ENCODE data around the gene NSRP1. TPM values are rescaled to one million over a fixed set of nuclear protein-coding genes. Genes with fewer than 3 reads are reported as not detected.

NSRP1 gene
- total and polyA plus RNA-seq, 2 donors (not counting 3 experiments of a cell fraction or from before 2014, with no cell fraction given) = 11.2 to 29.1 TPM

DNA sequence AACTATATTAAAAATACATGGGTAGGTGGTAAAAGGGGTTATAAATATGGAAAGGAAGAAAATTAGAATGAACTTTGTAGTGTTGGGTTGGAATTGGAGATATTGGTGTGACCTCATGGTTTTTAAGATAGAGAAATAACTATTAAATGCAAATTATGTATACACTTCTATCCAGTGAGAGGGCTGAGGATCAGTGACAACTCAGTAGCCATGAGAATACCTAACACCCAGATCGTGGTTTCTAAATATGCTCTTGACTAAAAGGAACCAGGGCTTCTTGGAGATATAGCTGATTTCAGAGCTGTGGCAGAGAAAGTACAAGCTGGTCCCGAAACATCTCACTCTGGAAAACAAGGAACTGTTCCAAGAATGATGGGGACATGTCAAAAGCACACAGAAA is 74.5 kb downstream of the NSRP1 start:
- Histone ChIP-seq H3K4me1 (ENCODE audit: control insufficient read depth, extremely low read depth, insufficient read depth, low read length) (peaks cover under 1% of the 10 kb centered on the region), H3K27me3 (ENCODE audit: control insufficient read depth in 2 of 2, insufficient read depth in 2 of 2, low read length in 2 of 2) (no peaks in the 10 kb centered on the region), H3K4me2 (ENCODE audit: insufficient read depth, low read length) (no peak overlapping the region), H3K27ac (ENCODE audit: insufficient read depth, low read depth, low read length) (no peak overlapping the region), H3K79me2 (ENCODE audit: control insufficient read depth, insufficient read depth, low read length) (no peaks in the 10 kb centered on the region), H2AFZ (ENCODE audit: low read depth, low read length) (no peak overlapping the region), H3K9me1 (replicated peaks; ENCODE audit: control insufficient read depth, extremely low read depth, insufficient read depth, low read length) (no peaks in the 10 kb centered on the region), H3K4me3 (replicated peaks in 1 of 3; ENCODE audit: insufficient read depth in 1 of 3, low read depth in 1 of 3, low read length in 3 of 3) (no peak overlapping the region), H3K36me3 (ENCODE audit: control insufficient read depth in 2 of 2, extremely low read depth in 1 of 2, insufficient read depth in 2 of 2, low read length in 2 of 2) (no peaks in the 10 kb centered on the region), H3K9me3 (replicated peaks; ENCODE audit: control insufficient read depth, insufficient read depth, low read length) (no peaks in the 10 kb centered on the region), H4K20me1 (replicated peaks; ENCODE audit: control insufficient read depth, extremely low read depth, insufficient read depth, low read length) (no peaks in the 10 kb centered on the region), H3K9ac (replicated peaks; ENCODE audit: extremely low read depth, insufficient read depth, low read length) (no peak overlapping the region)
- DNase-seq (ENCODE audit: low read depth, low spot score) (no peak), FAIRE-seq (no peak)
- no TSS peak for BruUV-seq (replicated peaks)
- POLR2A ChIA-PET = no interaction called here
- CTCF ChIA-PET = interaction anchor here (1.1 kb wide), 1 partner anchor 66 kb away, joined by 3 read pairs; no protein-coding TSS in a partner anchor
- intact Hi-C loops (cut with micrococcal nuclease) = no loop called here
- TF ChIP-seq JUN (IDR thresholded peaks at IDR 0.05; ENCODE audit: borderline replicate concordance, insufficient read depth, insufficient read length, low read depth) = no peak
- TF ChIP-seq POLR2AphosphoS5 (IDR thresholded peaks at IDR 0.05; ENCODE audit: insufficient read depth, low read depth, low read length) = no peak
- no peak for TF ChIP-seq CTCF (IDR thresholded peaks at IDR 0.05; ENCODE audit: extremely low read depth in 1 of 2, insufficient read depth in 1 of 2, low read depth in 1 of 2, low read length in 2 of 2)
- no peak for TF ChIP-seq EZH2 (IDR thresholded peaks at IDR 0.05; ENCODE audit: borderline replicate concordance, low read depth, low read length, severe bottlenecking)
- TF ChIP-seq MYC (IDR thresholded peaks at IDR 0.05; ENCODE audit: low read depth, low read length) = no peak
- no peak for TF ChIP-seq GATA2 (IDR thresholded peaks at IDR 0.05; ENCODE audit: insufficient read depth, insufficient read length, low read depth, low read length)
- TF ChIP-seq POLR2A (IDR thresholded peaks at IDR 0.05; ENCODE audit: low read depth, low read length) = no peak
- dilution Hi-C loops (cut with MboI; ENCODE audit: extremely low pct_ligation_motif_present, low sequenced_read_pairs) = no loop called here

Measured in endothelial cell of umbilical vein (primary cell).